ENCODE data around the gene ICE1.
"Not testable (repeated sequence)": the region's sequence is repeated elsewhere in the genome, so short reads cannot be mapped to it uniquely, and the experiment has no call there.

Gene ICE1

DNA sequence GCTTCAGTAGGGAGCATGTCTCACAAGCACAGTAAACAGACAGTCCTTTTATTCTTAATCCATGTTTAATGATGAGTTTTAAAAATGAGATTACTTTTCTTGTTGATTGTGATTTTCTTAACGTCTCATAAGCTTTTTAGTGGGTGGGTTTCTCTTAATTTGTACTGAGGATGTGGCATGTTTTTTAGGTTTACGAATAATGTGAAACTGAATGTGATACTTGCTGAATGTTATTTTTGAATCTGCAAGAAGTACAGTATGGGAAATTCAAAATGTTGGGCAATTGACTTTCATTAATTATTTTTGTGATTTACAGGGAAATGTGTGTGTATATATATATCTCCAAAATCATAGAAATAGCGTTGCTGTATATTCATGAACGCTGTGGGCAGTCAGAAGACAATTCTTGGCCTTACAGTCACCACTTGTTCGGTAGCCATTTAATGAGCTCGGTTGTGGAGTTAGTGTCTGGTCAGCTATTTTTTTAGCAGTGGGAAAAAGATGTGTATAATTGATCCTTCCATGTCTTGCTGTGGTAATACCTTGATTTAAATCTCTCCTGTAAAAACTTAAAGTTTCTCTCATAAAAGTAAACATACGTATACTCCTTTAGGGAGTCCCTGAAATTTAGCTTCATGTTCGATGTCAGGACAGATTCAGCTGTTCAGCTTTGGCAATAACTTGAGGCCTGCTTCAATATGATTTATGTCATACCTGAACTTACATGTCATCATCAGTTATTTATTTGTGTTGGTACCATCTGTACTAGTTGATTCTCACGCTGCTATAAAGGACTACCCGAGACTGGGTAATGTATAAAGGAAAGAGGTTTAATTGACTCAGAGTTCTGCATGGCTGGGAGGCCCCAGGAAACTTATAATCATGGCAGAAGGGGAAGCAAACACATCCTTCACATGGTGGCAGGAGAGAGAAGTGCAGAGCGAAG lies 15.0 kb downstream of the ICE1 start:
- no peak for DNase-seq (ENCODE audit: low read depth, low spot score)

GRCh38 chr5:5451863-5452262 lies 29.4 kb downstream of the ICE1 start:
- DNase-seq (ENCODE audit: low read depth, low spot score): no peak

DNA sequence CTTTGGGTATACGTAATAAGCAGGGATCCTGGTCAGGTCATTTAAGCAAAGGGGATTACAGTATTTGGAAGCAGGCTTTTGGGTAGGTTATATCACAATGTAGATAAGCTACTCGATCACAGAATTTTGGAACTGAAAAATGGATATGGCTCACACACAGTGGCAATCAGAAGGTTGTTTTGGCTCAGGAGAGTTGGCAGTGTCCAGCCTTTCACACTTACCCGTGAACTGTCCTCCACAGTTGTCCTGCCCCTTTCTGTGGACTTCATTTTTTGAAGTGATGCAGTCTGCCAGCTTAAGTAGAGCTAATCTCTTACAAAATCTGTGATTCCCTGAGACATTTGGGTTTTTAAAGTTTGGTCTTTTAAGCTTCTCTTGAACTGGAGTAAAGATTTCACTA lies 30.7 kb downstream of the ICE1 start:
- no peak for DNase-seq (ENCODE audit: low read depth, low spot score)

DNA sequence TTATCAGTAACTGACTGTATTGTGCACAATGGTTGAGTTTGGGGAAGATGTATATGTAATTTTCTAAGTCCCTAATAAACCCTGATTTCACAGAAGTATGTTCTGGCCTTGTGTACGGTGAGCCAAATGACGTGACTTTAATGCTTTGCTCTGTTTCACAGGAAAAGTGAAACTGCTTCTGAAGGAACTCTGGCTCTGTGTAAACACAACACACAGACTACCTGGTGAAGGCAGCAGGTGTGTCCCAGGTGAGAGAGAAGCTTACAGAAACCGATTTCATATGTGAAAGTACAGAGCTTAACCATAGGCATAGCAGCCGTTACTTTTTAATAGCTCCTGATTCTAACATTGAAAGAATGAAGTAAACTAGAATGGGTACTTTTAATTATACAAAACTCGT lies 31.9 kb downstream of the ICE1 start:
- no peak for DNase-seq (ENCODE audit: low read depth, low spot score)

GRCh38 chr5:5456858-5457257 lies 34.4 kb downstream of the ICE1 start:
- no peak for DNase-seq (ENCODE audit: low read depth, low spot score)

GRCh38 chr5:5460311-5460710 lies 37.8 kb downstream of the ICE1 start:
- no peak for DNase-seq (ENCODE audit: low read depth, low spot score)

GRCh38 chr5:5461012-5461411 lies 38.5 kb downstream of the ICE1 start:
- no peak for DNase-seq (ENCODE audit: low read depth, low spot score)

DNA sequence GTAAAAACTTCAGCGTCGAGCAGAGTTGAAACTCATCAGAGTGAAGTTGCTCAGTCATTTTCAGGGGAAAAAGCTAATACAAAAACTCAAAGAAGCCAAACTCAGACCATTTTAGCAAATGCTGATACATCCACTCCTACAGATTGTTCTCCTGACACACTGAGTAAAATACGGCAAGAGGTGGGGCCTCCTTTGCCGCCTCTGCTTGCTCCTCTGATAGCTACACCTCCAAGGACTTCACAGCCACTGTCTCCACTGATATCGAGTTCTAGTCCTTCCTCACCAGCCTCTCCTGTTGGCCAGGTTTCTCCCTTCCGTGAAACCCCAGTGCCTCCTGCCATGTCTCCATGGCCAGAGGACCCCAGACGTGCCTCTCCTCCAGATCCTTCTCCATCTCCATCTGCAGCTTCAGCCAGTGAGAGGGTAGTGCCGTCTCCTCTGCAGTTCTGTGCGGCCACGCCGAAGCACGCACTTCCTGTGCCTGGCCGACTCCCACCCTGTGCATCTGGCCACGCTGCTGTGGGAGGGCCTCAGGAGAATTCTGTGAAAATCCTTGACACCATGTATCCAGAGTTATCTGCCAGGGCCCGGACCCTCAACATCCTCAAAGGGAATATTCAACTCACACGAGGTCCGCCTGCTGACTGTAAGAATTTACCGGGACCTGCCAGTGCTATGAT lies 41.7 kb downstream of the ICE1 start:
- no peak for DNase-seq (ENCODE audit: low read depth, low spot score)

GRCh38 chr5:5466227-5466626 lies 43.8 kb downstream of the ICE1 start:
- DNase-seq (ENCODE audit: low read depth, low spot score): no peak

- no peak for DNase-seq (ENCODE audit: low read depth, low spot score)
Measured at GRCh38 chr5:5467737-5468136, 45.3 kb downstream of the ICE1 start.

DNA sequence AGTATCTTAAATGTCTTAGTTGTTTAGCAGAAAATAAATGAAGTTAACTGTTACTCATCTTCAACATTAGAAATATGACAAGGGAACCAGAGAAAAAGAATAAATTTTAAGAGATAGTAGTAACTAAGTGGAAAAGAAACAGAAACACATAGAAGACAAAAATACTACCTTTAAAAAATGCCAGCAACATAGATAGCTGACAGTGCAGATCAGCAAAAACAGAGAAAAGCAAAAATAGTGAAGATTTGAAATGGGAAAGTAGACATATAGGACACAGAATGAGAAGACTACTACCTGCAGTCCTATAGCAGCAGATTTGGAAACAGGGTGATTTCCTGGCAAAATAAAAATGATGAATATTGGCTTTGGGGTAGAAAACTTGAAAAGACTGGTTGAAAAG lies 48.5 kb downstream of the ICE1 start:
- no peak for DNase-seq (ENCODE audit: low read depth, low spot score)

DNA sequence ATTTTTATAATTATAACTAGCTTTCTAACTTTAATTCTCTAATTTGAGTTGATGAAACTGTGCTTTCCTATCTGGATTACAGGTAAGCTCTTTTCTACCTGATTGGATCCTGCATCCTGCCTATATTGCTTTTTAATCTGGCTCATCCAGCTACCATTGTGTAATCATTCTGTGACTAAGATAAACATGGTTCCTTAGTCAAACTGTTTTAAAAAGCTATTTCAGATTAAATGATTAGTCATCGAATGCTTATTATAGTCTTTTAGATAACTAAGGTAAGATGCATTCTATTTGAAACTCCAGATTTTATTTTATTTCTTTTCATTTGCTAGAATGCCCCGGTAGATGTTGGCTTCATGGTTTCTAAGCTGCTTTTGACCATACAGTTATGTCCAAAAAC lies 50.7 kb downstream of the ICE1 start:
- DNase-seq (ENCODE audit: low read depth, low spot score): no peak

- DNase-seq (ENCODE audit: low read depth, low spot score): no peak
Measured at GRCh38 chr5:5474961-5475360, 52.5 kb downstream of the ICE1 start.

DNA sequence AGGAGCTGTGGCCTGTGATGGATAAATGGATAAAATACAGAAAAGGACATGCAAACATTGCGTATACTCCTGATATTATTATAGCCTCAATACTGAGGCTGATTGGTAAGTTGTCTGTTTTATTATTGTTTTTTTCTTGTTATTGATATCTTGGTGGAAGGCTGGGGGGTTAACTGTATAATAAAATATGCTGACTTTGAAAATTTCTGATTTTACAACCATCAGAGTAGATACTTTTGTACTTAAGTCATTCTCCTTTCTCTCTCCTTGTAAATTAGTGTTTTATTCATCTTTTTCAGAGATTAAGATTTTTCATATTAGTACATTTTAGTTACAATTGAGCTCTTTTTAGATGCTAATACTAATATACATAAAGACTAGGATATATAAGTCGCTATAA lies 53.5 kb downstream of the ICE1 start:
- DNase-seq (ENCODE audit: low read depth, low spot score): no peak

- DNase-seq (ENCODE audit: low read depth, low spot score): not testable (repeated sequence)
Measured at GRCh38 chr5:5479578-5479977, 57.1 kb downstream of the ICE1 start.

- DNase-seq (ENCODE audit: low read depth, low spot score): no peak
Measured at GRCh38 chr5:5480481-5481111, 58.1 kb downstream of the ICE1 start.

DNA sequence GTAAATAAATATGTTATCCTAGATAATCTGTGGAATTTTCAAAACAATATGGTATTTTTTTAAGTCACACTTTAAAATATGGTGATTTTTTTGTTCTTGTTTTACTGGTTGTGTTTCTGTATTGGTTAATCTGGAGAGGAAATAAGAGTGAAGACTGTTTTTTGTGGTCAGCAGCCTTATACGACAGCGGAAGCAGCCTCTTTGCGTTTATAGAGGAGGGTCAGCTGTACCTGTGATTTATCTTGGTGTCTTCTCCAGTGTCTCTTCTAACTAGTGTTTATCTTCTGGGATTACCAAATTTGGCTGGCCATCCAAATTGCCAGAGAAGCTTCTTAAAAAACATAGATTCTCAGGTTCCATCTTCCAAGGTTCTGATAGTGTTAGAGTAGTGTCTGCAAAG lies 58.7 kb downstream of the ICE1 start:
- no peak for DNase-seq (ENCODE audit: low read depth, low spot score)

DNA sequence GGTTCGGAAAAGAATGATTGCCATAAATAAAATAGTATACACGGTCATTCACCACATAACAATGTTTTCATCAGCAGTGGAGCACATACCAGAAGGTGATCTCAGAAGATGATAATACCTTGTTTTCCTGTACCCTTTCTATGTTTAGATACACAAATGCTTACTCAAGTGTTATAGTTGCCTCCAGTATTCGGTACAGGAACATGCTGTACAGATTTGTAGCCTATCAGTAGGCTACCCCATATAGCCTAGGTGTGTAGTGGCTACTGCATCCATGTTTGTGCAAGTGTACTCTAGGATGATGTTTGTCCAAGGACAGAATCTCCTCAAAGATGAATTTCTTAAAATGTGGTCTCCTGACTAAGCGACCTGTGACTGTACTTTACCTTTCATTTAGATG lies 59.2 kb downstream of the ICE1 start:
- no peak for DNase-seq (ENCODE audit: low read depth, low spot score)

DNA sequence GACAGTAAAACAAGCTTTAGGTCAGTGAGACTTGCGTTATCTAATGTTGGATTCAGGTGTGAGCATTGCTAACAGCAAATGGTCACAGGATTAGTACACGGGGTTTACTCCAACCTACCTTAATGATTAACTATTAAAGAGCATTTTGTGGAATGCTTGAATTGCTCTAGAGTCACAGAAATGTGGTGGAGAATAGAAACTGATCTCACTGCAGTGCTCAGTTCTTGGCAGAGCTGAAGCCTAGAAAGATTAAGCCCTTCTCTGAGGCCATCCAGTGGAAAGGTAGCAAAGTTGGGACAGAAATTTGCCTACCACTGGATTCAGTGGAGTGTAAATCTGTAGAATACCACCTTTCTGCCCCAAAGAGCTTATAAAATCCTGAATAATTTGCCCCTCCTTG lies 60.9 kb downstream of the ICE1 start:
- DNase-seq (ENCODE audit: low read depth, low spot score): no peak

- no peak for DNase-seq (ENCODE audit: low read depth, low spot score)
Measured at GRCh38 chr5:5483880-5484598, 61.6 kb downstream of the ICE1 start.

DNA sequence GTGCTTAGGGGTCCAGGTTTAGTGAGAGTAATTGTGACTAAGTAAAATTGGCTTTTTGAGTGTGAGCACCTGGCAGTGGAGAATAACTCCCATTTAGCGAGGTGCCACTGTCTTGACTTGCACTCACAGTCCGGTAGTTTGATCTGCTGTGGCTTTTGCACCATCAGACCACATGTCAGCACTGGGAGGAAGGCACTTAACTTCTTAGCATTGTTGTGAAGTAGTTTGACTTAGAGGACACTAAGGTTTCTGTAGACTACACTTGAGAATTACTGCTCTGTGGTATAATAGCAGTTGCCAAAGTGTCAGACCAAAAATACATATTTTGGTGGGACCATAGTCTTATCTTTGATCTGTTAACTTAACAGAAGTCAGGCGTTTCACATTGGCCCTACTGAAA lies 63.6 kb downstream of the ICE1 start:
- no peak for DNase-seq (ENCODE audit: low read depth, low spot score)

Measured in smooth muscle cell of the brain vasculature (primary cell).